Skeletal muscle satellite cell (primary cell): ENCODE measurements around the gene IL33.

Source experiments
- H3K27me3 ChIP-seq: 2 replicates; pipeline ENCODE4 v1.7.0; 2013; ENCODE audit warnings: low read length; ENCODE audit not compliant: control insufficient read depth, insufficient read depth
- H3K36me3 ChIP-seq: 2 replicates; pipeline ENCODE4 v1.7.0; 2013; ENCODE audit warnings: mild to moderate bottlenecking, control low read depth, low read length; ENCODE audit not compliant: insufficient read depth
- H3K4me1 ChIP-seq: 2 replicates; pipeline ENCODE4 v1.7.0; 2013; ENCODE audit warnings: low read length; ENCODE audit not compliant: control insufficient read depth, insufficient read depth
- H3K4me2 ChIP-seq: 2 replicates; pipeline ENCODE4 v1.7.0; 2013; ENCODE audit warnings: mild to moderate bottlenecking, low read length
- H3K4me3 ChIP-seq: 2 replicates; pipeline ENCODE4 v1.7.0; 2013; ENCODE audit warnings: low read length
- H3K9ac ChIP-seq: 2 replicates; pipeline ENCODE4 v1.7.0; 2013; ENCODE audit warnings: mild to moderate bottlenecking, low read depth, low read length, moderate library complexity
- H3K9me3 ChIP-seq: replicated peaks from 2 replicates; pipeline ENCODE4 v1.7.0; 2013; ENCODE audit warnings: mild to moderate bottlenecking, control low read depth, low read length

Gene IL33

DNA sequence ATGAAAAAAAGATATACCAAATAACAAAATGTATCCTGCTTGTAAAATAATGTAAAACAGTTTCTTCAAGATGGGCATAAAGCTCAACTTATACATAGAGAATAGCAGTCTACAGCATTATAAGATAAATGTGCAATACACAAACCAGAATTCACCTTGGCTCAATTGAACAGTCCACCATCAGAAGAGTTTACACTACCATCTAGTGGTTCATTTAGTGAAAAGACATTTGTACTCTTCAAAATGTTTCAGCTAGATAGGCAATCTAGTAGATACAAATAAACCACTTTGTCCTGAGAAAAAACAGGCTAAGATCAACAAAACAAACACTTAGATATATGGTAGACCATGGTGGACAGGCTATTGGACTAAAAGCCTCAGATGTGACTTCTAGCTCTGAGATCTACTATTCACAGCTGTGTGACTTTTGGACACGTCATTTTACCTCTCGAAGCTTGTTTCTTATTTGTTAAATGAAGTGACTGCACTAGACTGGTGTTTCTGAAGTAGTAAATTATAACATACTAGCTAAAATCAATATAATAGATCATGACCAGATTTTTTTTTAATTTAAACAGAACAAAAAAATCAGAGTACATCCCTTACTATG lies 90.5 kb downstream of the IL33 start:
- H3K4me1 ChIP-seq, result no peaks in the 10 kb centered on the region
- no peaks in the 10 kb centered on the region for H3K9me3 ChIP-seq
- no peaks in the 10 kb centered on the region for H3K36me3 ChIP-seq
- no peak overlapping the region for H3K4me2 ChIP-seq
- no peak overlapping the region for H3K9ac ChIP-seq
- H3K27me3 ChIP-seq, result peaks cover 22% of the 10 kb centered on the region
- no peak overlapping the region for H3K4me3 ChIP-seq
